Esophagus squamous epithelium (tissue), 4 donors: ENCODE data around the gene PDIK1L.

Experiments
- POLR2A ChIP-seq, 4 donors: fragments of 450-650 bp; IDR thresholded peaks; one replicate each; pipeline ENCODE4 v1.6.1; 2017; ENCODE audit warnings: antibody characterized with exemption in 4 of 4, mild to moderate bottlenecking in 4 of 4, moderate library complexity in 3 of 4
- TF ChIP-seq, protein P1 (sequence below), 6 experiments: fragments of 450-650 bp in 4 of 6; fragments of 200-600 bp in 2 of 6; sonication (generic) in 2 of 6; IDR thresholded peaks; one replicate each; pipeline ENCODE4 v1.5.1; 2016 to 2019; ENCODE audit warnings: antibody characterized with exemption in 6 of 6, mild to moderate bottlenecking in 4 of 6, moderate library complexity in 4 of 6

- TF ChIP-seq POLR2A (IDR thresholded peaks at IDR 0.05), result no peak
- TF ChIP-seq, protein P1, sequence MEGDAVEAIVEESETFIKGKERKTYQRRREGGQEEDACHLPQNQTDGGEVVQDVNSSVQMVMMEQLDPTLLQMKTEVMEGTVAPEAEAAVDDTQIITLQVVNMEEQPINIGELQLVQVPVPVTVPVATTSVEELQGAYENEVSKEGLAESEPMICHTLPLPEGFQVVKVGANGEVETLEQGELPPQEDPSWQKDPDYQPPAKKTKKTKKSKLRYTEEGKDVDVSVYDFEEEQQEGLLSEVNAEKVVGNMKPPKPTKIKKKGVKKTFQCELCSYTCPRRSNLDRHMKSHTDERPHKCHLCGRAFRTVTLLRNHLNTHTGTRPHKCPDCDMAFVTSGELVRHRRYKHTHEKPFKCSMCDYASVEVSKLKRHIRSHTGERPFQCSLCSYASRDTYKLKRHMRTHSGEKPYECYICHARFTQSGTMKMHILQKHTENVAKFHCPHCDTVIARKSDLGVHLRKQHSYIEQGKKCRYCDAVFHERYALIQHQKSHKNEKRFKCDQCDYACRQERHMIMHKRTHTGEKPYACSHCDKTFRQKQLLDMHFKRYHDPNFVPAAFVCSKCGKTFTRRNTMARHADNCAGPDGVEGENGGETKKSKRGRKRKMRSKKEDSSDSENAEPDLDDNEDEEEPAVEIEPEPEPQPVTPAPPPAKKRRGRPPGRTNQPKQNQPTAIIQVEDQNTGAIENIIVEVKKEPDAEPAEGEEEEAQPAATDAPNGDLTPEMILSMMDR (IDR thresholded peaks at IDR 0.05), result no peak
Measured at GRCh38 chr1:26166719-26167281, 55.2 kb downstream of the PDIK1L start.
